SK-N-MC (cell line): ENCODE data around the gene HMCN1.
"Not testable (repeated sequence)": the region's sequence is repeated elsewhere in the genome, so short reads cannot be mapped to it uniquely, and the experiment has no call there.

Source experiments
- DNase-seq: peaks from one replicate; pipeline ENCODE4 v3.0.0-alpha.2; 2011; ENCODE audit warnings: low read depth, low spot score
- H3K27ac ChIP-seq: fragments of 200-600 bp; sonication (generic); 2 replicates; pipeline ENCODE4 v1.5.1; 2016; ENCODE audit warnings: mixed run types
- H3K36me3 ChIP-seq: fragments of 200-600 bp; sonication (generic); 2 replicates; pipeline ENCODE4 v1.6.1; 2017; ENCODE audit warnings: antibody characterized with exemption, low read length, mixed read lengths; ENCODE audit not compliant: insufficient read depth
- H3K4me3 ChIP-seq: fragments of 200-600 bp; sonication (generic); 2 replicates; pipeline ENCODE4 v1.5.1; 2016
- H3K9ac ChIP-seq: fragments of 200-600 bp; sonication (generic); 2 replicates; pipeline ENCODE4 v1.8.0; 2017; ENCODE audit warnings: mixed run types, mixed read lengths; ENCODE audit not compliant: insufficient read length
- H3K9me3 ChIP-seq: fragments of 200-600 bp; sonication (generic); 2 replicates; pipeline ENCODE4 v1.6.1; 2017; ENCODE audit warnings: low read depth, mild to moderate bottlenecking, antibody characterized with exemption, low read length, moderate library complexity, mixed read lengths
- EZH2 ChIP-seq: fragments of 200-600 bp; sonication (generic); IDR thresholded peaks from one replicate; pipeline ENCODE4 v1.6.1; 2017; ENCODE audit warnings: antibody characterized with exemption
- FOXP2 ChIP-seq: optimal IDR thresholded peaks from 2 replicates; pipeline ENCODE3; 2011; ENCODE audit warnings: mild to moderate bottlenecking, moderate library complexity; ENCODE audit not compliant: insufficient read depth; ENCODE audit errors: extremely low read length, control extremely low read depth
- POLR2AphosphoS5 ChIP-seq: IDR thresholded peaks from 2 replicates; pipeline ENCODE4 v1.6.1; 2012; ENCODE audit warnings: mild to moderate bottlenecking, low read depth, low read length, borderline replicate concordance

HMCN1 gene

GRCh38 chr1:185785586-185785985 is 51.4 kb downstream of the HMCN1 start:
- TF ChIP-seq FOXP2 (no peak), POLR2AphosphoS5 (no peak)
- peaks cover 18% of the 10 kb centered on the region for H3K36me3 ChIP-seq
- DNase-seq = no peak
- H3K9ac ChIP-seq = no peak overlapping the region
- peak overlapping the region; percentile 30; the same call in 1 of the 2 replicates for H3K27ac ChIP-seq
- H3K9me3 ChIP-seq = no peaks in the 10 kb centered on the region
- H3K4me3 ChIP-seq = no peak overlapping the region

- no peak for DNase-seq
- peaks cover 20% of the 10 kb centered on the region for H3K36me3 ChIP-seq
- no peaks in the 10 kb centered on the region for H3K9me3 ChIP-seq
- H3K27ac ChIP-seq = peak overlapping the region; percentile 20; the same call in 1 of the 2 replicates
- H3K9ac ChIP-seq = no peak overlapping the region
- no peak overlapping the region for H3K4me3 ChIP-seq
- TF ChIP-seq EZH2 = no peak
- TF ChIP-seq FOXP2 = no peak
- no peak for TF ChIP-seq POLR2AphosphoS5
These were observed 52.3 kb downstream of the HMCN1 start for GRCh38 chr1:185786524-185786923.

- DNase-seq = no peak
- Histone ChIP-seq H3K9me3 (no peaks in the 10 kb centered on the region), H3K27ac (peak overlapping the region; percentile 76), H3K36me3 (peaks cover 28% of the 10 kb centered on the region), H3K4me3 (peak overlapping the region; percentile 20; the same call in 1 of the 2 replicates), H3K9ac (no peak overlapping the region)
- no peak for TF ChIP-seq FOXP2
- TF ChIP-seq POLR2AphosphoS5 = no peak
- no peak for TF ChIP-seq EZH2
These were observed 53.0 kb downstream of the HMCN1 start for GRCh38 chr1:185787238-185787637.

- DNase-seq = peak; percentile 89
- no peak overlapping the region for H3K9ac ChIP-seq
These were observed 54.2 kb downstream of the HMCN1 start for GRCh38 chr1:185788386-185788785.

GRCh38 chr1:185789501-185790193 is 55.5 kb downstream of the HMCN1 start:
- H3K9me3 ChIP-seq = no peaks in the 10 kb centered on the region
- TF ChIP-seq POLR2AphosphoS5 (no peak), EZH2 (no peak), FOXP2 (no peak)
- peak overlapping the region; percentile 83 for H3K27ac ChIP-seq
- H3K9ac ChIP-seq = no peak overlapping the region
- DNase-seq = no peak
- H3K4me3 ChIP-seq = no peak overlapping the region; the same call in 1 of the 2 replicates
- H3K36me3 ChIP-seq = peaks cover 32% of the 10 kb centered on the region

More at GRCh38 chr1:185788386-185788785, 54.2 kb downstream of the HMCN1 start:
- H3K9me3 ChIP-seq = no peaks in the 10 kb centered on the region
- peaks cover 34% of the 10 kb centered on the region for H3K36me3 ChIP-seq
- peak overlapping the region; percentile 83 for H3K27ac ChIP-seq
- peak overlapping the region; percentile 51 for H3K4me3 ChIP-seq
- no peak for TF ChIP-seq FOXP2
- TF ChIP-seq EZH2 = no peak
- peak; percentile 67; the same call in 1 of the 2 replicates for TF ChIP-seq POLR2AphosphoS5

GRCh38 chr1:185790194-185790735 is 56.1 kb downstream of the HMCN1 start:
- H3K4me3 ChIP-seq = peak overlapping the region; percentile 5; the same call in 1 of the 2 replicates
- TF ChIP-seq EZH2 = no peak
- TF ChIP-seq FOXP2 = no peak
- no peak for TF ChIP-seq POLR2AphosphoS5
- no peak overlapping the region for H3K9ac ChIP-seq

GRCh38 chr1:185792040-185792439 is 57.8 kb downstream of the HMCN1 start:
- H3K27ac ChIP-seq = no peak overlapping the region
- no peak for TF ChIP-seq EZH2
- no peak for TF ChIP-seq POLR2AphosphoS5
- TF ChIP-seq FOXP2 = no peak
- no peak for DNase-seq
- no peak overlapping the region for H3K9ac ChIP-seq
- H3K4me3 ChIP-seq = no peak overlapping the region
- peaks cover 45% of the 10 kb centered on the region for H3K36me3 ChIP-seq
- H3K9me3 ChIP-seq = peaks cover 4% of the 10 kb centered on the region; the same call in 1 of the 2 replicates

More at GRCh38 chr1:185790194-185790735, 56.1 kb downstream of the HMCN1 start:
- DNase-seq = no peak
- peaks cover 34% of the 10 kb centered on the region for H3K36me3 ChIP-seq
- peak overlapping the region; percentile 83; the same call in 1 of the 2 replicates for H3K27ac ChIP-seq
- no peaks in the 10 kb centered on the region for H3K9me3 ChIP-seq

- H3K9me3 ChIP-seq, DNase-seq, H3K4me3 ChIP-seq, H3K9ac ChIP-seq, H3K27ac ChIP-seq: not testable (repeated sequence)
- H3K36me3 ChIP-seq = peaks cover 63% of the 10 kb centered on the region
These were observed 60.3 kb downstream of the HMCN1 start for GRCh38 chr1:185794495-185794894.
